ENCODE measurements around the gene NECAB2.

NECAB2 gene

GRCh38 chr16:83952940-83953795 lies 14.9 kb upstream of the NECAB2 start, which contains the start of gene OSGIN1:
Gene OSGIN1, plus strand, starts transcription at chr16:83953240. Its CDS starts 4,432 bp downstream, at chr16:83957672.
- DNase-seq: peak; percentile 44

- DNase-seq: no peak
These were observed 14.1 kb upstream of the NECAB2 start for GRCh38 chr16:83953796-83954576.

- no peak for DNase-seq
These were observed 13.4 kb upstream of the NECAB2 start for GRCh38 chr16:83954577-83955016.

- no peak for DNase-seq
These were observed 12.6 kb upstream of the NECAB2 start for GRCh38 chr16:83955218-83956130.

- peak; percentile 65 for DNase-seq
These were observed 11.4 kb upstream of the NECAB2 start for GRCh38 chr16:83956336-83957289.

- no peak for DNase-seq
These were observed 10.7 kb upstream of the NECAB2 start for GRCh38 chr16:83957296-83957855.

GRCh38 chr16:83958137-83958845 lies 9.8 kb upstream of the NECAB2 start:
- DNase-seq: no peak

GRCh38 chr16:83958846-83959565 lies 9.0 kb upstream of the NECAB2 start:
- no peak for DNase-seq

GRCh38 chr16:83959656-83960434 lies 8.2 kb upstream of the NECAB2 start:
- DNase-seq: no peak

GRCh38 chr16:83960521-83961249 lies 7.4 kb upstream of the NECAB2 start:
- DNase-seq: no peak

GRCh38 chr16:83961591-83961990 lies 6.5 kb upstream of the NECAB2 start:
- DNase-seq: no peak

GRCh38 chr16:83963277-83964119 lies 4.5 kb upstream of the NECAB2 start:
- no peak for DNase-seq

- no peak for DNase-seq
These were observed 3.2 kb upstream of the NECAB2 start for GRCh38 chr16:83964684-83965443.

GRCh38 chr16:83965444-83966152 lies 2.4 kb upstream of the NECAB2 start:
- no peak for DNase-seq

GRCh38 chr16:83966153-83966696 lies 1.8 kb upstream of the NECAB2 start:
- DNase-seq: no peak

- DNase-seq: no peak
These were observed 953 bp upstream of the NECAB2 start for GRCh38 chr16:83967091-83967490.

Measured in activated CD4-positive, alpha-beta T cell treated with anti-CD3 and anti-CD28 coated beads, Interleukin-2, amount 50 U/mL, for 1 hour (primary cell).